HEK293 (cell line): ENCODE data around the gene CCDC187.

ENCODE experiments used
- CTCF ChIA-PET: fragments of 350-600 bp; formaldehyde crosslinking; extraction: SDS; loops from one replicate; lab custom pipeline; 2021; ENCODE audit warnings: antibody characterized with exemption; lab: Yijun Ruan, JAX
- POLR2A ChIA-PET: fragments of 300-600 bp; formaldehyde crosslinking; extraction: SDS; loops from one replicate; lab custom pipeline; 2020; ENCODE audit warnings: antibody characterized with exemption, inconsistent platforms; lab: Yijun Ruan, JAX
- H3K27ac ChIP-seq: fragments of 200-500 bp; sonication (Bioruptor generic); 2 replicates; pipeline ENCODE4 v1.5.1; 2014; ENCODE audit warnings: low read depth, low read length, control low read depth, inconsistent platforms; ENCODE audit errors: extremely low read depth
- H3K36me3 ChIP-seq, 2 experiments: fragments of 200-500 bp in 1 of 2; sonication (Bioruptor generic) in 1 of 2; 1 replicate in 1 of 2; 2 replicates in 1 of 2; pipeline ENCODE4 v1.5.1; 2014 to 2017; ENCODE audit warnings: inconsistent platforms in 2 of 2, low read length in 2 of 2; ENCODE audit not compliant: control insufficient read depth in 2 of 2, insufficient read depth in 1 of 2
- H3K4me1 ChIP-seq: fragments of 200-500 bp; sonication (Bioruptor generic); 2 replicates; pipeline ENCODE4 v1.5.1; 2014; ENCODE audit warnings: mild to moderate bottlenecking, low read length, inconsistent platforms; ENCODE audit not compliant: control insufficient read depth, insufficient read depth
- H3K4me3 ChIP-seq: 2 replicates; pipeline ENCODE4 v1.5.1; 2011; ENCODE audit warnings: low read depth, mild to moderate bottlenecking, control low read depth, low read length, moderate library complexity
- H3K9me3 ChIP-seq: fragments of 200-500 bp; sonication (Bioruptor generic); 2 replicates; pipeline ENCODE4 v1.5.1; 2014; ENCODE audit warnings: low read depth, low read length, inconsistent platforms; ENCODE audit not compliant: control insufficient read depth, insufficient read depth
- EGR2 ChIP-seq: fragments of 450-650 bp; formaldehyde crosslinking; IDR thresholded peaks from 2 replicates; pipeline ENCODE4 v1.5.1; 2016; ENCODE audit warnings: low read depth, missing biosample characterization, missing genetic modification characterization
- GLIS1 ChIP-seq: fragments of 450-650 bp; formaldehyde crosslinking; IDR thresholded peaks from 2 replicates; pipeline ENCODE4 v1.5.1; 2016; ENCODE audit warnings: missing biosample characterization, missing genetic modification characterization
- INSM2 ChIP-seq: fragments of 450-650 bp; formaldehyde crosslinking; IDR thresholded peaks from 2 replicates; pipeline ENCODE4 v1.5.1; 2016; ENCODE audit warnings: missing biosample characterization, missing genetic modification characterization
- KLF1 ChIP-seq: fragments of 450-650 bp; formaldehyde crosslinking; IDR thresholded peaks from 2 replicates; pipeline ENCODE4 v1.5.1; 2016; ENCODE audit warnings: missing biosample characterization, missing genetic modification characterization
- SCRT2 ChIP-seq: fragments of 450-650 bp; formaldehyde crosslinking; IDR thresholded peaks from 2 replicates; pipeline ENCODE4 v1.5.1; 2016; ENCODE audit warnings: missing biosample characterization, missing genetic modification characterization
- ZBTB11 ChIP-seq: fragments of 450-650 bp; formaldehyde crosslinking; conservative IDR thresholded peaks from 2 replicates; pipeline ENCODE4 v1.5.1; 2016; ENCODE audit warnings: low read depth, missing biosample characterization, missing genetic modification characterization
- ZBTB21 ChIP-seq: fragments of 450-650 bp; formaldehyde crosslinking; IDR thresholded peaks from 2 replicates; pipeline ENCODE4 v1.5.1; 2017; ENCODE audit warnings: missing biosample characterization, missing genetic modification characterization
- ZIC2 ChIP-seq: fragments of 450-650 bp; formaldehyde crosslinking; IDR thresholded peaks from 2 replicates; pipeline ENCODE4 v1.5.1; 2016; ENCODE audit warnings: missing biosample characterization, missing genetic modification characterization
- ZNF112 ChIP-seq: fragments of 450-650 bp; formaldehyde crosslinking; IDR thresholded peaks from 2 replicates; pipeline ENCODE4 v1.5.0; 2017; ENCODE audit warnings: missing biosample characterization, missing genetic modification characterization
- ZNF16 ChIP-seq: fragments of 450-650 bp; formaldehyde crosslinking; IDR thresholded peaks from 2 replicates; pipeline ENCODE4 v1.5.1; 2016; ENCODE audit warnings: low read depth, missing biosample characterization, missing genetic modification characterization
- ZNF202 ChIP-seq: fragments of 450-650 bp; formaldehyde crosslinking; IDR thresholded peaks from 2 replicates; pipeline ENCODE4 v1.5.1; 2016; ENCODE audit warnings: missing biosample characterization, missing genetic modification characterization, borderline replicate concordance
- ZNF324 ChIP-seq: fragments of 450-650 bp; formaldehyde crosslinking; IDR thresholded peaks from 2 replicates; pipeline ENCODE4 v1.5.1; 2016; ENCODE audit warnings: missing biosample characterization, missing genetic modification characterization
- ZNF585B ChIP-seq: fragments of 450-650 bp; formaldehyde crosslinking; IDR thresholded peaks from 2 replicates; pipeline ENCODE4 v1.5.1; 2016; ENCODE audit warnings: missing biosample characterization, missing genetic modification characterization
- ZNF600 ChIP-seq: fragments of 450-650 bp; formaldehyde crosslinking; IDR thresholded peaks from 2 replicates; pipeline ENCODE4 v1.5.1; 2016; ENCODE audit warnings: missing biosample characterization, missing genetic modification characterization
- ZNF785 ChIP-seq: fragments of 450-650 bp; formaldehyde crosslinking; IDR thresholded peaks from 2 replicates; pipeline ENCODE4 v1.5.1; 2016; ENCODE audit warnings: missing biosample characterization, missing genetic modification characterization
- ZSCAN23 ChIP-seq: fragments of 450-650 bp; formaldehyde crosslinking; IDR thresholded peaks from 2 replicates; pipeline ENCODE4 v1.5.1; 2016; ENCODE audit warnings: missing biosample characterization, missing genetic modification characterization
- TF ChIP-seq, protein P1 (sequence below): fragments of 450-650 bp; formaldehyde crosslinking; IDR thresholded peaks from 2 replicates; pipeline ENCODE4 v1.5.1; 2016; ENCODE audit warnings: missing biosample characterization, missing genetic modification characterization
- TF ChIP-seq, protein P2 (sequence below): fragments of 450-650 bp; formaldehyde crosslinking; IDR thresholded peaks from 2 replicates; pipeline ENCODE4 v1.5.1; 2016; ENCODE audit warnings: missing biosample characterization, missing genetic modification characterization
- TF ChIP-seq, protein P3 (sequence below): fragments of 450-650 bp; formaldehyde crosslinking; IDR thresholded peaks from 2 replicates; pipeline ENCODE4 v1.5.1; 2016; ENCODE audit warnings: missing biosample characterization, missing genetic modification characterization
- TF ChIP-seq, protein P4 (sequence below): fragments of 450-650 bp; formaldehyde crosslinking; IDR thresholded peaks from 2 replicates; pipeline ENCODE4 v1.5.1; 2016; ENCODE audit warnings: missing biosample characterization, missing genetic modification characterization
- TF ChIP-seq, protein P5 (sequence below): fragments of 450-650 bp; IDR thresholded peaks from 2 replicates; pipeline ENCODE4 v1.5.1; 2018; ENCODE audit warnings: missing biosample characterization, missing genetic modification characterization

Gene CCDC187

GRCh38 chr9:136299541-136299940 lies 4.4 kb downstream of the CCDC187 start (continued):
- no peak for TF ChIP-seq ZNF202 (tag by site-specific recombination)
- TF ChIP-seq INSM2 (tag by site-specific recombination): no peak
- TF ChIP-seq, protein P1, sequence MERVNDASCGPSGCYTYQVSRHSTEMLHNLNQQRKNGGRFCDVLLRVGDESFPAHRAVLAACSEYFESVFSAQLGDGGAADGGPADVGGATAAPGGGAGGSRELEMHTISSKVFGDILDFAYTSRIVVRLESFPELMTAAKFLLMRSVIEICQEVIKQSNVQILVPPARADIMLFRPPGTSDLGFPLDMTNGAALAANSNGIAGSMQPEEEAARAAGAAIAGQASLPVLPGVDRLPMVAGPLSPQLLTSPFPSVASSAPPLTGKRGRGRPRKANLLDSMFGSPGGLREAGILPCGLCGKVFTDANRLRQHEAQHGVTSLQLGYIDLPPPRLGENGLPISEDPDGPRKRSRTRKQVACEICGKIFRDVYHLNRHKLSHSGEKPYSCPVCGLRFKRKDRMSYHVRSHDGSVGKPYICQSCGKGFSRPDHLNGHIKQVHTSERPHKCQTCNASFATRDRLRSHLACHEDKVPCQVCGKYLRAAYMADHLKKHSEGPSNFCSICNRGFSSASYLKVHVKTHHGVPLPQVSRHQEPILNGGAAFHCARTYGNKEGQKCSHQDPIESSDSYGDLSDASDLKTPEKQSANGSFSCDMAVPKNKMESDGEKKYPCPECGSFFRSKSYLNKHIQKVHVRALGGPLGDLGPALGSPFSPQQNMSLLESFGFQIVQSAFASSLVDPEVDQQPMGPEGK: no peak
- TF ChIP-seq, all 188 proteins: peak for 0

- Histone ChIP-seq H3K4me3 (no peak overlapping the region), H3K27ac (no peak overlapping the region), H3K9me3 (no peaks in the 10 kb centered on the region), H3K36me3 (no peaks in the 10 kb centered on the region), H3K4me1 (no peaks in the 10 kb centered on the region)
- POLR2A ChIA-PET: no interaction called here
- CTCF ChIA-PET: no interaction called here
- TF ChIP-seq EGR2 (tag by site-specific recombination) (no peak), ZNF585B (tag by site-specific recombination) (no peak), KLF1 (peak; percentile 38; the same call in 1 of the 2 replicates)
- TF ChIP-seq, protein P2, sequence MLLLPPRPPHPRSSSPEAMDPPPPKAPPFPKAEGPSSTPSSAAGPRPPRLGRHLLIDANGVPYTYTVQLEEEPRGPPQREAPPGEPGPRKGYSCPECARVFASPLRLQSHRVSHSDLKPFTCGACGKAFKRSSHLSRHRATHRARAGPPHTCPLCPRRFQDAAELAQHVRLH: no peak
Observed at GRCh38 chr9:136299116-136299515, 4.8 kb downstream of the CCDC187 start.

GRCh38 chr9:136297766-136298735 lies 5.8 kb downstream of the CCDC187 start:
- Histone ChIP-seq H3K27ac (no peak overlapping the region), H3K4me1 (no peaks in the 10 kb centered on the region), H3K36me3 (no peaks in the 10 kb centered on the region), H3K4me3 (no peak overlapping the region), H3K9me3 (no peaks in the 10 kb centered on the region)
- ChIA-PET CTCF (no interaction called here), POLR2A (no interaction called here)
- TF ChIP-seq SCRT2: no peak
- TF ChIP-seq ZBTB21 (tag by site-specific recombination): no peak
- no peak for TF ChIP-seq ZNF600 (tag by site-specific recombination)
- TF ChIP-seq, protein P3, sequence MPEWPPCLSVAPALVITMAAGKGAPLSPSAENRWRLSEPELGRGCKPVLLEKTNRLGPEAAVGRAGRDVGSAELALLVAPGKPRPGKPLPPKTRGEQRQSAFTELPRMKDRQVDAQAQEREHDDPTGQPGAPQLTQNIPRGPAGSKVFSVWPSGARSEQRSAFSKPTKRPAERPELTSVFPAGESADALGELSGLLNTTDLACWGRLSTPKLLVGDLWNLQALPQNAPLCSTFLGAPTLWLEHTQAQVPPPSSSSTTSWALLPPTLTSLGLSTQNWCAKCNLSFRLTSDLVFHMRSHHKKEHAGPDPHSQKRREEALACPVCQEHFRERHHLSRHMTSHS (tag by site-specific recombination): no peak
- no peak for TF ChIP-seq ZNF112 (tag by site-specific recombination)
- TF ChIP-seq ZBTB11 (tag by site-specific recombination): no peak
- TF ChIP-seq, protein P4, sequence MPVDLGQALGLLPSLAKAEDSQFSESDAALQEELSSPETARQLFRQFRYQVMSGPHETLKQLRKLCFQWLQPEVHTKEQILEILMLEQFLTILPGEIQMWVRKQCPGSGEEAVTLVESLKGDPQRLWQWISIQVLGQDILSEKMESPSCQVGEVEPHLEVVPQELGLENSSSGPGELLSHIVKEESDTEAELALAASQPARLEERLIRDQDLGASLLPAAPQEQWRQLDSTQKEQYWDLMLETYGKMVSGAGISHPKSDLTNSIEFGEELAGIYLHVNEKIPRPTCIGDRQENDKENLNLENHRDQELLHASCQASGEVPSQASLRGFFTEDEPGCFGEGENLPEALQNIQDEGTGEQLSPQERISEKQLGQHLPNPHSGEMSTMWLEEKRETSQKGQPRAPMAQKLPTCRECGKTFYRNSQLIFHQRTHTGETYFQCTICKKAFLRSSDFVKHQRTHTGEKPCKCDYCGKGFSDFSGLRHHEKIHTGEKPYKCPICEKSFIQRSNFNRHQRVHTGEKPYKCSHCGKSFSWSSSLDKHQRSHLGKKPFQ (tag by site-specific recombination): no peak
- no peak for TF ChIP-seq ZNF785 (tag by site-specific recombination)
- TF ChIP-seq, protein P5, sequence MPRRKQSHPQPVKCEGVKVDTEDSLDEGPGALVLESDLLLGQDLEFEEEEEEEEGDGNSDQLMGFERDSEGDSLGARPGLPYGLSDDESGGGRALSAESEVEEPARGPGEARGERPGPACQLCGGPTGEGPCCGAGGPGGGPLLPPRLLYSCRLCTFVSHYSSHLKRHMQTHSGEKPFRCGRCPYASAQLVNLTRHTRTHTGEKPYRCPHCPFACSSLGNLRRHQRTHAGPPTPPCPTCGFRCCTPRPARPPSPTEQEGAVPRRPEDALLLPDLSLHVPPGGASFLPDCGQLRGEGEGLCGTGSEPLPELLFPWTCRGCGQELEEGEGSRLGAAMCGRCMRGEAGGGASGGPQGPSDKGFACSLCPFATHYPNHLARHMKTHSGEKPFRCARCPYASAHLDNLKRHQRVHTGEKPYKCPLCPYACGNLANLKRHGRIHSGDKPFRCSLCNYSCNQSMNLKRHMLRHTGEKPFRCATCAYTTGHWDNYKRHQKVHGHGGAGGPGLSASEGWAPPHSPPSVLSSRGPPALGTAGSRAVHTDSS (tag by site-specific recombination): no peak
- TF ChIP-seq ZIC2 (tag by site-specific recombination): peak; percentile 73
- TF ChIP-seq ZNF16 (tag by site-specific recombination): no peak
- TF ChIP-seq GLIS1 (tag by site-specific recombination): peak; percentile 72
- no peak for TF ChIP-seq ZSCAN23 (tag by site-specific recombination)
- no peak for TF ChIP-seq ZNF324 (tag by site-specific recombination)
